Parietal lobe (tissue), 1 donor: ENCODE measurements around the gene C1GALT1C1L. TPM values are rescaled to one million over a fixed set of nuclear protein-coding genes. Genes with fewer than 3 reads are reported as not detected.

Source experiments
- total RNA-seq: library from RNA; depleted of rRNA; stranded (reverse); fragments of >200 nt; gene quantifications from one replicate; pipeline ENCODE4 v1.2.3, GENCODE V29; 2014

Gene C1GALT1C1L
- not detected for total RNA-seq

DNA sequence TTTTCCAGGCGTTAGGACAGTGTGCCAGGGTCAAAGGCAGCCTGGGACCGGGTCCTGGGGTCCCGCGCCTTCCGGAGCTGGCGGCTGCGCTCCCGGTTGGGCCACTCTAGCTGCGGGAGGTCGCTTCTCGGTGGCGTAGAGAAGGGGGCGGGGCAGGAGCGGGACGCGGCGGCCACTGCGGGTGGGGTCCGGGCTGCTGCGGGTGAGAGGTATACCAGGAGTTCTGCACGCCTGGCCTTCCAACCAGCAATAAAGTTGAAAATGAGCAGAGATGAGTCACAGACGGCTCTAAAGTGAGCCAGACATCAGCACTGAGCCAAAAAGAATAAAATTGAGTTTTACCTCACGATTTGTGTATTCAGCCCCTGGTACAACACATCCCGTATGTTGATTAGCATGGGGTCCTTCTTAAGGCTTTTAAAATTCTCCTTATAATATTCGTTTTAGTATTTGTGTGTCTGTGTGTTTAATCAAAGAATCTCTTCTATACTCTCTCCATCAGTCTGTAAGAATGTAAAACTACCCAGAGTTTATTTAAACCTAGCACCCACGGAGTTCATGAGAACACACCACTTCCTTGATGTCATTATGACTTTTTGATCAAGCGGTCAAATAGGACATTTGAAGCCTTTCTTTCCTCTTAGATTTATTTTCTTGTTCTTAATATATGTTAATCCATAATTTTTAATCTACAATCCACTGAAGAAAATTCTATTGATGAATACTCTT lies at the start of gene C1GALT1C1L:
TSS of gene C1GALT1C1L (minus strand) at position 108 of the 729 bp plus-strand sequence. CDS start at position 1, 107 bp downstream.

DNA sequence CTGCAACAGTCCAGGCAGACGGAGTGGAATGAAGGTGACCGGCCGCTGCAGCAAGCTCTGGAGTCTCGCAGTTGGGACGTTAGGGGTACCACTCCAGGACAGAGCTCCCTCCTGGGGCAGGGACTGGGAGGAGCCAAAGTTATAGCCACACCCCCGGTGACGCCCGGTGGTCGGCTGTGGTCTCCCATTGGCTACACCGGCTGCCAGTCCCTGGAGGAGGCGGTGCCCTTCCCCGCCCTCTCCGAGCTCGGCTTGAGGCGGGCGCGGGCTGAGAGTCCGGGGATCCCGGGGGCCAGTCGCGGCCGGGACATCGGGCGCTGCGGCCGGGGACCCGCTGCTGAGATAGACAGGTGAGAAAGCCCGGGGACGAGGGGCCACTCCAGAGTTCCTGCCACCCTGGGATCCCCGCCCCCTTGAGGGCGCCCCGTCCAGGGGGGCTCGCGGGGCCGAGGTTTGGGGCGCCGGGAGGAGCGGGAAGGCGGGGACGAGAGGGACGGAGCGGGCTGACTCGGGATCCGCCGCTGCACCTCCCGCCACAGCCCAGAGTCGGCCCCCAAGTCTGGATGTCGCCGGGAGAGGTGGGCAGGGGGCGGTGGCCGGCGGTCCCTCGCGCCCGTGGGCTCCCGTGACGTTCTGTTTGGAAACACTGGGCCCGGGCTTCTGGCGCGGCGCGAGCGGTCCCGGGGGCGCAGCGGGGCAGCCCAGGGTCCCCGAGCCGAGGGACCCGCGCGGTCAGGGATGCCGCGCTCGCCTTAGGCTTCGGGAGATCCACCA lies 39.0 kb downstream of the C1GALT1C1L start, which contains the start of gene PLEKHH2:
TSS of gene PLEKHH2 (plus strand) at position 231 of the 774 bp plus-strand sequence. CDS start 7,414 bp downstream, outside the sequence.

Other genes starting within 250 kb of the C1GALT1C1L start
- 63.5 TPM for gene THADA, start 80.4 kb downstream of the C1GALT1C1L start, total RNA-seq
- 12.5 TPM for gene PLEKHH2, start 39.2 kb downstream of the C1GALT1C1L start, total RNA-seq
- 48.2 TPM for gene DYNC2LI1, start 97.6 kb upstream of the C1GALT1C1L start, total RNA-seq
- gene ABCG5, start 162.4 kb upstream of the C1GALT1C1L start, total RNA-seq: not detected
- 0.31 TPM for gene ABCG8, start 162.5 kb upstream of the C1GALT1C1L start, total RNA-seq